ENCODE measurements around the gene WAPL. TPM values are rescaled to one million over a fixed set of nuclear protein-coding genes. Genes with fewer than 3 reads are reported as not detected.

WAPL gene
- polyA plus RNA-seq, 1 experiment, result 24.5 TPM

DNA sequence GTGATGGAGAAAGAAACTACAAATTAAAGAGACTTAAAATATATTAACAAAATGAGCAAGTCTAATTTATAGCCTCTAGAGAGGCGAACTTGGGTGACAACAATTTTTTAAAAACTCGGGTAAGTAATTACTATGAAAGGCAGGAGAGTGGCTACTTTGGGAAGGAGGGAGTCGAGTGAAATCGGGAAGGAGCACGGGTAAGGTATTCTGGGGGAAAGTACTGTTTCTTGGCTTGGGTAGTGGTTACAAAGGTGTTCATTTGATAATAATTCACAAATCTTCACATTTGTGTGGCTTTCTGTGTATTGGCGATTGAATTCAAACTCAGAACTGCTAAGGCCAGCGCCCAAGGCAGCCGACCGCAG lies 122.1 kb downstream of the WAPL start:
- POLR2A ChIA-PET, result interaction anchor here (0.8 to 1.3 kb wide), 3 partner anchors 11 to 288 kb away, joined by 3 to 8 read pairs (median 3); no protein-coding TSS in a partner anchor
- H3K9me3 ChIP-seq (ENCODE audit: control insufficient read depth, insufficient read depth, low read length), result peaks cover 3% of the 10 kb centered on the region; the same call in 1 of the 2 replicates
- no peaks in the 10 kb centered on the region for H3K27me3 ChIP-seq (ENCODE audit: control insufficient read depth, insufficient read depth, low read length)
- H3K4me3 ChIP-seq (ENCODE audit: low read depth, low read length), result peak overlapping the region; percentile 66; the same call in 1 of the 2 replicates
- H3K27ac ChIP-seq (ENCODE audit: low read depth, low read length), result peak overlapping the region; percentile 21
- TF ChIP-seq, protein P1, sequence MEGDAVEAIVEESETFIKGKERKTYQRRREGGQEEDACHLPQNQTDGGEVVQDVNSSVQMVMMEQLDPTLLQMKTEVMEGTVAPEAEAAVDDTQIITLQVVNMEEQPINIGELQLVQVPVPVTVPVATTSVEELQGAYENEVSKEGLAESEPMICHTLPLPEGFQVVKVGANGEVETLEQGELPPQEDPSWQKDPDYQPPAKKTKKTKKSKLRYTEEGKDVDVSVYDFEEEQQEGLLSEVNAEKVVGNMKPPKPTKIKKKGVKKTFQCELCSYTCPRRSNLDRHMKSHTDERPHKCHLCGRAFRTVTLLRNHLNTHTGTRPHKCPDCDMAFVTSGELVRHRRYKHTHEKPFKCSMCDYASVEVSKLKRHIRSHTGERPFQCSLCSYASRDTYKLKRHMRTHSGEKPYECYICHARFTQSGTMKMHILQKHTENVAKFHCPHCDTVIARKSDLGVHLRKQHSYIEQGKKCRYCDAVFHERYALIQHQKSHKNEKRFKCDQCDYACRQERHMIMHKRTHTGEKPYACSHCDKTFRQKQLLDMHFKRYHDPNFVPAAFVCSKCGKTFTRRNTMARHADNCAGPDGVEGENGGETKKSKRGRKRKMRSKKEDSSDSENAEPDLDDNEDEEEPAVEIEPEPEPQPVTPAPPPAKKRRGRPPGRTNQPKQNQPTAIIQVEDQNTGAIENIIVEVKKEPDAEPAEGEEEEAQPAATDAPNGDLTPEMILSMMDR (IDR thresholded peaks at IDR 0.05; ENCODE audit: low read depth, low read length), result no peak
- DNase-seq (ENCODE audit: low read depth, low spot score), result no peak
- CTCF ChIA-PET, result interaction anchor here (0.8 to 4.3 kb wide), 15 partner anchors 8 to 570 kb away, joined by 3 to 46 read pairs (median 4); partner anchors contain the start of gene WAPL

DNA sequence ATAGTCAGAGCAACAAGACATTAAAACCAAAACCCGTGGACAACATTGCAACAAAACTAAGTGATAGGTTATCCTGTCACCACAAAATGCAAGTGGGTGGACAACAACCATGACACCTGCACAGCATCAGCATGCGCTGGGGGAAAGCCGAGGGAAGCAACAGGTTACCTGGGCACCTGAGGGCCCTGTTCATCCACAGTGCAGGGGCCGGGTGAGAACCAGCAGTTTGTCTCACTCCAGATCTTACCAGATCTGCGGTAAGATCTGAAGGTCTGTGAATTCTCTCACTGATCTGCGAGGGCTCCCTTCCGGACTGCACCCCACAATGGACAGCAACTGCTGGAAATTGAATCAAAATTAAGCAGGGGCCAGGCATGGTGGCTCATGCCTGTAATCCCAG lies 124.5 kb downstream of the WAPL start:
- CTCF ChIA-PET, result interaction anchor here (1.0 kb wide), 1 partner anchor 188 kb away, joined by 3 read pairs; no protein-coding TSS in a partner anchor
- H3K9me3 ChIP-seq (ENCODE audit: control insufficient read depth, insufficient read depth, low read length), result peaks cover 3% of the 10 kb centered on the region; the same call in 1 of the 2 replicates
- POLR2A ChIA-PET, result no interaction called here
- TF ChIP-seq, protein P1 (IDR thresholded peaks at IDR 0.05; ENCODE audit: low read depth, low read length), result no peak
- no peak for DNase-seq (ENCODE audit: low read depth, low spot score)
- no peak overlapping the region for H3K4me3 ChIP-seq (ENCODE audit: low read depth, low read length)
- peaks cover 5% of the 10 kb centered on the region for H3K27me3 ChIP-seq (ENCODE audit: control insufficient read depth, insufficient read depth, low read length)
- H3K27ac ChIP-seq (ENCODE audit: low read depth, low read length), result no peak overlapping the region

DNA sequence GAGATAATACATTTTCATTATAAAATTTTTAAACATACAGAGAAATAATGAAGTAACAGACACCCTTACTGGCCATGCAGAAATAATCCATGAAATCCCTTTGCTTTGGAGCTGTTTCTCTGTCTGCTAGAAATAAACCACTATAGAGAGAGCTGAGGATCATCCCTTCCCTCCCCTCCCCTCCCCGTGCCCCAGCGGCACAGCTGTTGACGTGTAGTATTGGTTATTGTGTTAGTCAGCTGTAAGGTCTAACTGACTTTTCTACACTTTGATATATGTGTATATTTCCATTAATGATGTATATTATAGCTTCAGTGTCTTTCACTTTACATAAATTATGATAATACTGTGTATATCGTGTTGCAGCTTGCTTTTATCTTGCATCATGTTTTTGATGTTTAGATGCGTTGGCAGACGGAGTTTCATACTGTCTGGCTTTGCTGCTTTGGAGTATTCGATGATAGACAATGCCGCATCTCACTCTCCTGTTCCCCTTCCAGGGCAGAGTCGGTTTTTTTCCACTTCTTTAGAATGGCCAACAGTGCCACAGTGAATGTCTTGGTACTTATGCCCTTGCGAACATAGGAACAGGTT lies 127.6 kb downstream of the WAPL start:
- Histone ChIP-seq H3K4me3 (ENCODE audit: low read depth, low read length) (no peak overlapping the region), H3K27ac (ENCODE audit: low read depth, low read length) (no peak overlapping the region), H3K9me3 (ENCODE audit: control insufficient read depth, insufficient read depth, low read length) (no peaks in the 10 kb centered on the region; the same call in 1 of the 2 replicates), H3K27me3 (ENCODE audit: control insufficient read depth, insufficient read depth, low read length) (peaks cover 26% of the 10 kb centered on the region)
- ChIA-PET CTCF (no interaction called here), POLR2A (no interaction called here)
- TF ChIP-seq, protein P1 (IDR thresholded peaks at IDR 0.05; ENCODE audit: low read depth, low read length), result no peak
- DNase-seq (ENCODE audit: low read depth, low spot score), result no peak

DNA sequence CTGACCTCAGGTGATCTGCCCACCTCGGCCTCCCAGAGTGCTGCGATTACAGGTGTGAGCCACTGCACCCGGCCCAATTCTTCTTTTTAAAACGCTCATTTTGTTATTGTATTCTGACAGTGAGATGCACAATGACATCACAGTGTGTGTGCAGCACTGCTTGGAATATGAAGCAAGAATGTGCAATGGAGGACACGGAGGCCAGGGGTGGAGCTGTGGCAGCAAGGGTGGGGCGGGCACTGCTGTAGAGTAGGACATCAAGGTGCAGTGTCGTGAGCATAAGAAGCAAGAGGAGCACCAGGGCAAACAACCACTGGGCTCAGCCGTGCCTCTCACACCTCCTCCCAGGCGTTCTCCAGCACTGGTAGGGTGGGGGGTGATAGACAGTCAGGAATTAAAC lies 128.2 kb downstream of the WAPL start:
- no peak overlapping the region for H3K27ac ChIP-seq (ENCODE audit: low read depth, low read length)
- no peak overlapping the region for H3K4me3 ChIP-seq (ENCODE audit: low read depth, low read length)
- ChIA-PET POLR2A (no interaction called here), CTCF (no interaction called here)
- TF ChIP-seq, protein P1 (IDR thresholded peaks at IDR 0.05; ENCODE audit: low read depth, low read length), result no peak
- no peak for DNase-seq (ENCODE audit: low read depth, low spot score)
- no peaks in the 10 kb centered on the region; the same call in 1 of the 2 replicates for H3K9me3 ChIP-seq (ENCODE audit: control insufficient read depth, insufficient read depth, low read length)
- H3K27me3 ChIP-seq (ENCODE audit: control insufficient read depth, insufficient read depth, low read length), result peaks cover 29% of the 10 kb centered on the region

DNA sequence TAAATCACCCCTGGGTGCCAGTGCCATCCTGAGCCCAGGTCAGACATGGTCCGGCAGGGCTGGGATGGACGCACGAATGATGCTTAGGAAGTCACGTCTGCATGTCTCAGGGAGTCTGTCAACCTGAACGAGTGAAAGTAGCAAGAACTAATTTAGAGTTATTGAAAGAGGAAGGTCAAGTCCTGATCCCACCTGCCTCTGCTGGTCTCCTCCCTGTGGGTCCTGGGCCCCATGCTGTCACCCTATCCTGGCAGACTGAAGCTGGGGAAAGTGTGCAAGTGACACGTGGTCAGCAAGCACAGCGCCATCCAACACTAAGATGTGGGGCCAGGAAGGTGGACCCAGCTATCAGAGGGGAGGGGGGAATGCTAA lies 128.9 kb downstream of the WAPL start:
- Histone ChIP-seq H3K27ac (ENCODE audit: low read depth, low read length) (no peak overlapping the region), H3K4me3 (ENCODE audit: low read depth, low read length) (no peak overlapping the region), H3K9me3 (ENCODE audit: control insufficient read depth, insufficient read depth, low read length) (no peaks in the 10 kb centered on the region; the same call in 1 of the 2 replicates), H3K27me3 (ENCODE audit: control insufficient read depth, insufficient read depth, low read length) (peaks cover 34% of the 10 kb centered on the region)
- ChIA-PET POLR2A (no interaction called here), CTCF (interaction anchor here (0.6 kb wide), 1 partner anchor 15 kb away, joined by 3 read pairs; no protein-coding TSS in a partner anchor)
- TF ChIP-seq, protein P1 (IDR thresholded peaks at IDR 0.05; ENCODE audit: low read depth, low read length), result no peak
- DNase-seq (ENCODE audit: low read depth, low spot score), result no peak

Data from AG04450 (cell line).